WTC11 (cell line): Measurements from ENCODE around the gene TPRX2. TPM values are rescaled to one million over a fixed set of nuclear protein-coding genes. Genes with fewer than 3 reads are reported as not detected.

ENCODE experiments used
- ATAC-seq: fragments of 200-7000 bp; cut with Tn5 transposase; 2 replicates; pipeline ENCODE4 v1.10.0; 2021; ENCODE audit warnings: mild to moderate bottlenecking, moderate library complexity
- CTCF ChIA-PET: fragments of 300-600 bp; sonication (Branson Sonifier 250); formaldehyde crosslinking; loops from one replicate; lab custom pipeline; 2021; ENCODE audit warnings: antibody characterized with exemption; lab: Charles Lee
- POLR2A ChIA-PET: fragments of 350-600 bp; sonication (Branson Sonifier 250); formaldehyde crosslinking; loops from one replicate; lab custom pipeline; 2021; ENCODE audit warnings: antibody characterized with exemption; lab: Charles Lee
- DNase-seq: peaks from one replicate; pipeline ENCODE4 v3.0.0; 2021; ENCODE audit warnings: low spot score
- H3K27ac Mint-ChIP-seq: 2 replicates; pipeline ENCODE4 v1.8.0; 2021; ENCODE audit warnings: mixed read lengths
- H3K27me3 Mint-ChIP-seq: 2 replicates; pipeline ENCODE4 v1.8.0; 2021; ENCODE audit warnings: low read depth, mild to moderate bottlenecking, moderate library complexity, mixed read lengths
- H3K36me3 Mint-ChIP-seq: 2 replicates; pipeline ENCODE4 v1.8.0; 2021; ENCODE audit warnings: mixed read lengths
- H3K4me1 Mint-ChIP-seq: 2 replicates; pipeline ENCODE4 v1.8.0; 2022; ENCODE audit warnings: mixed read lengths
- H3K4me3 Mint-ChIP-seq: 2 replicates; pipeline ENCODE4 v1.8.0; 2021; ENCODE audit warnings: mild to moderate bottlenecking, moderate library complexity, mixed read lengths
- H3K9me3 Mint-ChIP-seq: 2 replicates; pipeline ENCODE4 v1.8.0; 2021; ENCODE audit warnings: mixed read lengths
- ATF1 ChIP-seq: sonication (generic); formaldehyde crosslinking; IDR thresholded peaks from 2 replicates; pipeline ENCODE4 v1.8.1; 2023; ENCODE audit warnings: mild to moderate bottlenecking, moderate library complexity, missing genetic modification reagents
- CREM ChIP-seq: sonication (generic); formaldehyde crosslinking; IDR thresholded peaks from 2 replicates; pipeline ENCODE4 v1.8.1; 2022; ENCODE audit warnings: mild to moderate bottlenecking, missing genetic modification reagents, moderate library complexity
- CTCF ChIP-seq: fragments of 200-600 bp; IDR thresholded peaks from 2 replicates; pipeline ENCODE4 v1.8.0; 2022; ENCODE audit warnings: antibody characterized with exemption
- E2F5 ChIP-seq: sonication (generic); formaldehyde crosslinking; IDR thresholded peaks from 2 replicates; pipeline ENCODE4 v1.8.1; 2022; ENCODE audit warnings: mild to moderate bottlenecking, moderate library complexity, missing genetic modification reagents
- ERG ChIP-seq: fragments of 250-450 bp; sonication (Bioruptor Pico); IDR thresholded peaks from 2 replicates; pipeline ENCODE4 v1.8.0; 2021; ENCODE audit warnings: mild to moderate bottlenecking
- ESRRA ChIP-seq: sonication (generic); formaldehyde crosslinking; IDR thresholded peaks from 2 replicates; pipeline ENCODE4 v1.8.1; 2022; ENCODE audit warnings: mild to moderate bottlenecking, missing genetic modification reagents, borderline replicate concordance
- FOXP4 ChIP-seq: sonication (generic); formaldehyde crosslinking; IDR thresholded peaks from 2 replicates; pipeline ENCODE4 v1.8.0; 2022; ENCODE audit warnings: mild to moderate bottlenecking, missing genetic modification reagents
- HMGXB4 ChIP-seq: sonication (generic); formaldehyde crosslinking; IDR thresholded peaks from 2 replicates; pipeline ENCODE4 v1.8.1; 2023; ENCODE audit warnings: mild to moderate bottlenecking, moderate library complexity, missing genetic modification reagents
- IRF2 ChIP-seq: sonication (generic); formaldehyde crosslinking; IDR thresholded peaks from 2 replicates; pipeline ENCODE4 v1.8.0; 2022; ENCODE audit warnings: low read depth, missing genetic modification reagents, borderline replicate concordance
- JAZF1 ChIP-seq: fragments of 250-450 bp; sonication (Bioruptor Pico); IDR thresholded peaks from 2 replicates; pipeline ENCODE4 v1.9.0; 2021; ENCODE audit warnings: moderate library complexity, mild to moderate bottlenecking, inconsistent platforms
- MAX ChIP-seq: sonication (generic); formaldehyde crosslinking; IDR thresholded peaks from 2 replicates; pipeline ENCODE4 v1.8.0; 2022; ENCODE audit warnings: mild to moderate bottlenecking, missing genetic modification reagents
- NR2C2 ChIP-seq: sonication (generic); formaldehyde crosslinking; IDR thresholded peaks from 2 replicates; pipeline ENCODE4 v1.8.0; 2022; ENCODE audit warnings: mild to moderate bottlenecking, missing genetic modification reagents
- NR3C1 ChIP-seq: sonication (generic); formaldehyde crosslinking; conservative IDR thresholded peaks from 2 replicates; pipeline ENCODE4 v1.8.1; 2023; ENCODE audit warnings: low read depth, mild to moderate bottlenecking, missing genetic modification reagents
- SMAD4 ChIP-seq: sonication (generic); formaldehyde crosslinking; IDR thresholded peaks from 2 replicates; pipeline ENCODE4 v1.8.0; 2022; ENCODE audit warnings: mild to moderate bottlenecking, missing genetic modification reagents
- STAT6 ChIP-seq: sonication (generic); formaldehyde crosslinking; conservative IDR thresholded peaks from 2 replicates; pipeline ENCODE4 v1.8.1; 2023; ENCODE audit warnings: mild to moderate bottlenecking, low read depth, missing genetic modification reagents, moderate library complexity
- TEAD1 ChIP-seq: sonication (generic); formaldehyde crosslinking; IDR thresholded peaks from 2 replicates; pipeline ENCODE4 v1.8.0; 2022; ENCODE audit warnings: mild to moderate bottlenecking, missing genetic modification reagents
- ZBTB43 ChIP-seq: sonication (generic); formaldehyde crosslinking; IDR thresholded peaks from 2 replicates; pipeline ENCODE4 v1.8.1; 2023; ENCODE audit warnings: mild to moderate bottlenecking, missing genetic modification reagents
- ZNF138 ChIP-seq: sonication (generic); formaldehyde crosslinking; conservative IDR thresholded peaks from 2 replicates; pipeline ENCODE4 v1.8.1; 2022; ENCODE audit warnings: mild to moderate bottlenecking, moderate library complexity, missing genetic modification reagents
- ZNF232 ChIP-seq: sonication (generic); formaldehyde crosslinking; IDR thresholded peaks from 2 replicates; pipeline ENCODE4 v1.8.0; 2022; ENCODE audit warnings: mild to moderate bottlenecking, missing genetic modification reagents
- ZNF263 ChIP-seq: sonication (generic); formaldehyde crosslinking; IDR thresholded peaks from 2 replicates; pipeline ENCODE4 v1.8.1; 2022; ENCODE audit warnings: low read depth, mild to moderate bottlenecking, moderate library complexity, missing genetic modification reagents
- ZNF396 ChIP-seq: fragments of 250-450 bp; sonication (Bioruptor Pico); IDR thresholded peaks from 2 replicates; pipeline ENCODE4 v1.8.0; 2021; ENCODE audit warnings: mild to moderate bottlenecking, moderate library complexity, borderline replicate concordance
- total RNA-seq: library from RNA; stranded (reverse); gene quantifications from 3 replicates; pipeline ENCODE4 v1.2.3, GENCODE V29; 2021

TPRX2 gene
- total RNA-seq, 1 experiment from 2014 or later = not detected

GRCh38 chr19:47836038-47836437, 23.0 kb upstream of the TPRX2 start (continued):
- TF ChIP-seq FOXP4 (CRISPR knock-in tag) (no peak), ZBTB43 (CRISPR knock-in tag) (no peak), E2F5 (no peak), ZNF396 (CRISPR knock-in tag) (no peak), IRF2 (CRISPR knock-in tag) (no peak), TEAD1 (CRISPR knock-in tag) (no peak), MAX (no peak)

- no peak for ATAC-seq
- ChIA-PET CTCF (interaction anchor here (0.6 to 1.8 kb wide), 15 partner anchors 10 to 433 kb away, joined by 3 to 50 read pairs (median 5); partner anchors contain the start of gene EHD2), POLR2A (interaction anchor here (0.5 to 1.3 kb wide), 2 partner anchors 10 to 229 kb away, joined by 5 to 8 read pairs; no protein-coding TSS in a partner anchor)
- no peak for DNase-seq
- Mint-ChIP-seq H3K4me1 (peaks cover 26% of the 10 kb centered on the region), H3K4me3 (no peak overlapping the region), H3K36me3 (no peaks in the 10 kb centered on the region), H3K27ac (no peak overlapping the region), H3K9me3 (no peaks in the 10 kb centered on the region), H3K27me3 (no peaks in the 10 kb centered on the region; the same call in 1 of the 2 replicates)
- TF ChIP-seq ZNF232 (no peak), HMGXB4 (CRISPR knock-in tag) (no peak), ZNF263 (CRISPR knock-in tag) (no peak), STAT6 (CRISPR knock-in tag) (no peak), CTCF (no peak), NR2C2 (CRISPR knock-in tag) (no peak), ATF1 (no peak), SMAD4 (no peak), ZNF138 (CRISPR knock-in tag) (no peak), ERG (no peak), ESRRA (CRISPR knock-in tag) (no peak), JAZF1 (CRISPR knock-in tag) (no peak), NR3C1 (CRISPR knock-in tag) (no peak), CREM (CRISPR knock-in tag) (no peak)
These were observed 19.6 kb upstream of the TPRX2 start for GRCh38 chr19:47839411-47839810.
